Measurements from ENCODE around the gene CDH23. TPM values are rescaled to one million over a fixed set of nuclear protein-coding genes. Genes with fewer than 3 reads are reported as not detected.

CDH23 gene
- total RNA-seq, 2 experiments from 2014 or later: 4.6 to 5.2 TPM

DNA sequence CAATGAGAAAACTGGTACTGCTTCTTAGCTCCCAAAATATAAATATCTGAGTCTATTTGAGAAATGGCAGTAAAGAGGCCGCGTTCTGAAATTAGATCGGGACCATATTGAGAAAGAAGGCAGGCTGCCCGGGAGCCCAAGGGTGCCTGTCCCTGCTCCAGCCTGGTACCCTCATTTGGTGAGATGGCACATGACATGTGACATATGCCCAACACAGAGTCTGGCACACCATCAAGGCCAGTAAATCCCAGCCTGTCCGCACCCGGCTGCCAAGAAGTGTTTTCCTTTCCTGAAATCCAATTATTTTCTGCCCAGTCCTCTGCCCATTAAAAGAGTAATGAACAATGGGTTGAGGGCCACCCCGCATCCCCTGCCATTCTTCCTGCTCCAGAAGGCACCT, 66.4 kb downstream of the CDH23 start:
- no peaks in the 10 kb centered on the region for H3K4me1 Mint-ChIP-seq (ENCODE audit: low read depth)
- H3K27ac Mint-ChIP-seq: no peak overlapping the region
- intact Hi-C loops (cut with DNase I, micrococcal nuclease): no loop called here
- no peak overlapping the region for H3K27ac ChIP-seq (ENCODE audit: low read depth in 1 of 2, low read length in 2 of 2)
- H3K4me1 ChIP-seq (ENCODE audit: insufficient read depth, low read length): no peaks in the 10 kb centered on the region
- TF ChIP-seq, protein P1, sequence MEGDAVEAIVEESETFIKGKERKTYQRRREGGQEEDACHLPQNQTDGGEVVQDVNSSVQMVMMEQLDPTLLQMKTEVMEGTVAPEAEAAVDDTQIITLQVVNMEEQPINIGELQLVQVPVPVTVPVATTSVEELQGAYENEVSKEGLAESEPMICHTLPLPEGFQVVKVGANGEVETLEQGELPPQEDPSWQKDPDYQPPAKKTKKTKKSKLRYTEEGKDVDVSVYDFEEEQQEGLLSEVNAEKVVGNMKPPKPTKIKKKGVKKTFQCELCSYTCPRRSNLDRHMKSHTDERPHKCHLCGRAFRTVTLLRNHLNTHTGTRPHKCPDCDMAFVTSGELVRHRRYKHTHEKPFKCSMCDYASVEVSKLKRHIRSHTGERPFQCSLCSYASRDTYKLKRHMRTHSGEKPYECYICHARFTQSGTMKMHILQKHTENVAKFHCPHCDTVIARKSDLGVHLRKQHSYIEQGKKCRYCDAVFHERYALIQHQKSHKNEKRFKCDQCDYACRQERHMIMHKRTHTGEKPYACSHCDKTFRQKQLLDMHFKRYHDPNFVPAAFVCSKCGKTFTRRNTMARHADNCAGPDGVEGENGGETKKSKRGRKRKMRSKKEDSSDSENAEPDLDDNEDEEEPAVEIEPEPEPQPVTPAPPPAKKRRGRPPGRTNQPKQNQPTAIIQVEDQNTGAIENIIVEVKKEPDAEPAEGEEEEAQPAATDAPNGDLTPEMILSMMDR (IDR thresholded peaks at IDR 0.05): no peak
- no peak for DNase-seq
- no peaks in the 10 kb centered on the region for H3K36me3 ChIP-seq (ENCODE audit: insufficient read depth, low read length)
- ATAC-seq (ENCODE audit: poor library complexity): no peak
- H3K27me3 Mint-ChIP-seq: no peaks in the 10 kb centered on the region
- no peaks in the 10 kb centered on the region for H3K27me3 ChIP-seq (ENCODE audit: control insufficient read depth in 1 of 2, insufficient read depth in 2 of 2, low read length in 2 of 2)
- CTCF ChIA-PET: no interaction called here
- H3K36me3 Mint-ChIP-seq (ENCODE audit: low read depth): no peaks in the 10 kb centered on the region
- H3K9me3 Mint-ChIP-seq: no peaks in the 10 kb centered on the region
- H3K4me3 ChIP-seq (ENCODE audit: low read length): no peak overlapping the region
- no peaks in the 10 kb centered on the region for H3K9me3 ChIP-seq (ENCODE audit: control insufficient read depth in 1 of 2, insufficient read depth in 1 of 2, low read length in 2 of 2)
- POLR2A ChIA-PET: no interaction called here
- no peak overlapping the region for H3K4me3 Mint-ChIP-seq

DNA sequence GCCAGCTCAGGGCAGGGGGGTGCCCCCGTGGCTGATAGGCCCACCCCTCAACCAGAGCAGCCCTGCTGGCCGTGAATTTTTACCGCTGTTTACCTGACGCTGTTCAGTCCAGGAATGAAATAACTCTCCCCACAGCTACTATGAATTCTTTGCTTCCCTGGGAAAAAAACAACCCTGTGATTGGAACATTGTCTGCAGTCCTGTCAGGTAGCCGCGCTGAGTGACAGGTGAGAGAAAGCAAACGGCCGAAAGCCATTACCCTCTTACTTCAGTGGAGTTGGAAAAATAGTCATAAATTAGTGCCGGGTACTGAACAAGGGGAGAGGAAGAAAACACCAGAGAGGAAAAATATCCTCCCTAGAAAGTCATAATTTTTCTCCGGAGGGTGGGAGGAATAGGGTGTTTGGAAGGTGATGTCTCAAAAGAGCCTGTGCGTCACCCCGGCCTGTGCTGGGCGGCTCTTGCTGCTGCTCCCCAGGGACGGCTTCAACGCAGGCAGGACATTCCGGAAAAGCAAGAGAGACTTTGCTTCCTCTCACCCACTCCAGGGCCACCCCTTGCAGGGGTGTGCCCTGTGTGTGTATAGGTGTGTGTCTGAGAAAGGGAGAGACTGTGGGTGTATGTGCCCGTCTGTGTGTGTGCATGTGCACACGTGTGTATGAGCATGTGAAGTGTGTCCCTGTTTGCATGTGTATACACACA, 69.0 kb downstream of the CDH23 start:
- Histone ChIP-seq H3K9me3 (ENCODE audit: control insufficient read depth in 1 of 2, insufficient read depth in 1 of 2, low read length in 2 of 2) (no peaks in the 10 kb centered on the region), H3K36me3 (ENCODE audit: insufficient read depth, low read length) (no peaks in the 10 kb centered on the region), H3K27me3 (ENCODE audit: control insufficient read depth in 1 of 2, insufficient read depth in 2 of 2, low read length in 2 of 2) (no peaks in the 10 kb centered on the region), H3K4me3 (ENCODE audit: low read length) (no peak overlapping the region), H3K4me1 (ENCODE audit: insufficient read depth, low read length) (no peaks in the 10 kb centered on the region), H3K27ac (ENCODE audit: low read depth in 1 of 2, low read length in 2 of 2) (no peak overlapping the region)
- no peaks in the 10 kb centered on the region for H3K9me3 Mint-ChIP-seq
- POLR2A ChIA-PET: no interaction called here
- CTCF ChIA-PET: no interaction called here
- H3K27ac Mint-ChIP-seq: no peak overlapping the region
- no peaks in the 10 kb centered on the region for H3K36me3 Mint-ChIP-seq (ENCODE audit: low read depth)
- no peaks in the 10 kb centered on the region for H3K4me1 Mint-ChIP-seq (ENCODE audit: low read depth)
- intact Hi-C loops (cut with DNase I, micrococcal nuclease): no loop called here
- ATAC-seq (ENCODE audit: poor library complexity) (no peak), DNase-seq (no peak)
- H3K27me3 Mint-ChIP-seq: no peaks in the 10 kb centered on the region
- no peak overlapping the region for H3K4me3 Mint-ChIP-seq
- TF ChIP-seq, protein P1 (IDR thresholded peaks at IDR 0.05): no peak

DNA sequence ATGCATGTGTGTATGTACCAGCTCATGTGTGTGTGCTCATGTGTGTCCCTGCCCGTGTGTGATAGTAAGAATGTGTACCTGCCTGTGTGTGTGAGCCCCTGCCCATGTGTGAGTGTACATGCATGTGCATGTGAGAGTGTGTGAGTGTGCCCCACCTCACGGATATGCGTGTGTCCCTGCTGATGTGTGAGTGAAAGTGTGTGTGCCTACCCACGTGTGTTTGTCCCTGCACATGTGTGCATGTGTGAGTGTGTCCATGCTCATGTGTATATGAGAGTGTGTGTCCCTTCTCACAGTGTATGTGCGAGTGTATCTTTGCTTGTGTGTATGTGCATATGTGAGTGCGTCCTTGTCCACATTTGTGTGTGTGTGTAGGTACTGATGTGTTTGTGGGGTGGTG, 69.6 kb downstream of the CDH23 start:
- CTCF ChIA-PET: no interaction called here
- intact Hi-C loops (cut with DNase I, micrococcal nuclease): no loop called here
- no peaks in the 10 kb centered on the region for H3K27me3 Mint-ChIP-seq
- POLR2A ChIA-PET: no interaction called here
- H3K4me1 Mint-ChIP-seq (ENCODE audit: low read depth): no peaks in the 10 kb centered on the region
- H3K27ac ChIP-seq (ENCODE audit: low read depth in 1 of 2, low read length in 2 of 2): no peak overlapping the region
- H3K4me1 ChIP-seq (ENCODE audit: insufficient read depth, low read length): no peaks in the 10 kb centered on the region
- DNase-seq (no peak), ATAC-seq (ENCODE audit: poor library complexity) (no peak)
- no peak overlapping the region for H3K4me3 Mint-ChIP-seq
- no peak overlapping the region for H3K4me3 ChIP-seq (ENCODE audit: low read length)
- H3K9me3 ChIP-seq (ENCODE audit: control insufficient read depth in 1 of 2, insufficient read depth in 1 of 2, low read length in 2 of 2): no peaks in the 10 kb centered on the region
- H3K9me3 Mint-ChIP-seq: no peaks in the 10 kb centered on the region
- TF ChIP-seq, protein P1 (IDR thresholded peaks at IDR 0.05): no peak
- H3K36me3 Mint-ChIP-seq (ENCODE audit: low read depth): no peaks in the 10 kb centered on the region
- H3K36me3 ChIP-seq (ENCODE audit: insufficient read depth, low read length): no peaks in the 10 kb centered on the region
- no peaks in the 10 kb centered on the region for H3K27me3 ChIP-seq (ENCODE audit: control insufficient read depth in 1 of 2, insufficient read depth in 2 of 2, low read length in 2 of 2)
- no peak overlapping the region for H3K27ac Mint-ChIP-seq
